Activated CD4-positive, alpha-beta T cell treated with anti-CD3 and anti-CD28 coated beads, Interleukin-2, amount 10 ng/mL, durations not matched to agents 24 days and 14 days (primary cell): ENCODE data around the gene FLRT1. TPM values are rescaled to one million over a fixed set of nuclear protein-coding genes. Genes with fewer than 3 reads are reported as not detected.

Experiments
- DNase-seq: peaks from one replicate; pipeline ENCODE4 v3.0.0; 2022
- H3K27ac Mint-ChIP-seq: one replicate; pipeline ENCODE4 v1.8.0; 2022; ENCODE audit warnings: mild to moderate bottlenecking, mixed read lengths
- H3K27me3 Mint-ChIP-seq: one replicate; pipeline ENCODE4 v1.8.0; 2022; ENCODE audit warnings: mixed read lengths
- H3K36me3 Mint-ChIP-seq: one replicate; pipeline ENCODE4 v1.8.0; 2022; ENCODE audit warnings: low read depth, mild to moderate bottlenecking, mixed read lengths
- H3K4me1 Mint-ChIP-seq: one replicate; pipeline ENCODE4 v1.8.0; 2021; ENCODE audit warnings: mixed read lengths
- H3K4me3 Mint-ChIP-seq: one replicate; pipeline ENCODE4 v1.8.0; 2022; ENCODE audit warnings: mild to moderate bottlenecking, moderate library complexity, mixed read lengths
- H3K9me3 Mint-ChIP-seq: one replicate; pipeline ENCODE4 v1.8.0; 2021; ENCODE audit warnings: mixed read lengths
- intact Hi-C: fragments of 100-400 bp; cut with micrococcal nuclease; formaldehyde crosslinking; loops from one replicate; pipeline ENCODE4 v1.15.1; 2023
- total RNA-seq: library from RNA; stranded (reverse); gene quantifications from 2 replicates; pipeline ENCODE4 v1.2.3, GENCODE V29; 2022

Gene FLRT1
- total RNA-seq, 1 donor from 2014 or later: not detected

- H3K27ac Mint-ChIP-seq: no peak overlapping the region
- peaks cover 25% of the 10 kb centered on the region for H3K27me3 Mint-ChIP-seq
- no peak for DNase-seq
- intact Hi-C loops: no loop called here
- peaks cover 14% of the 10 kb centered on the region for H3K9me3 Mint-ChIP-seq
- peaks cover 5% of the 10 kb centered on the region for H3K4me1 Mint-ChIP-seq
- H3K4me3 Mint-ChIP-seq: no peak overlapping the region
- H3K36me3 Mint-ChIP-seq: no peaks in the 10 kb centered on the region
Measured at GRCh38 chr11:64010783-64011182, 24.9 kb upstream of the FLRT1 start.

GRCh38 chr11:64011371-64011770 is 24.4 kb upstream of the FLRT1 start:
- DNase-seq: no peak
- peaks cover 5% of the 10 kb centered on the region for H3K4me1 Mint-ChIP-seq
- no peaks in the 10 kb centered on the region for H3K36me3 Mint-ChIP-seq
- peaks cover 14% of the 10 kb centered on the region for H3K9me3 Mint-ChIP-seq
- no peak overlapping the region for H3K27ac Mint-ChIP-seq
- intact Hi-C loops: no loop called here
- H3K27me3 Mint-ChIP-seq: peaks cover 22% of the 10 kb centered on the region
- no peak overlapping the region for H3K4me3 Mint-ChIP-seq

GRCh38 chr11:64013141-64013896 is 22.4 kb upstream of the FLRT1 start:
- no peak overlapping the region for H3K4me3 Mint-ChIP-seq
- H3K36me3 Mint-ChIP-seq: no peaks in the 10 kb centered on the region
- no peak overlapping the region for H3K27ac Mint-ChIP-seq
- no peak for DNase-seq
- no peaks in the 10 kb centered on the region for H3K4me1 Mint-ChIP-seq
- peaks cover 2% of the 10 kb centered on the region for H3K27me3 Mint-ChIP-seq
- intact Hi-C loops: no loop called here
- H3K9me3 Mint-ChIP-seq: peaks cover 14% of the 10 kb centered on the region

GRCh38 chr11:64014356-64014755 is 21.4 kb upstream of the FLRT1 start:
- Mint-ChIP-seq H3K27ac (no peak overlapping the region), H3K27me3 (no peaks in the 10 kb centered on the region), H3K9me3 (peaks cover 14% of the 10 kb centered on the region), H3K4me1 (no peaks in the 10 kb centered on the region), H3K4me3 (no peak overlapping the region), H3K36me3 (no peaks in the 10 kb centered on the region)
- no peak for DNase-seq
- intact Hi-C loops: no loop called here

GRCh38 chr11:64015510-64015909 is 20.2 kb upstream of the FLRT1 start:
- no peak overlapping the region for H3K4me3 Mint-ChIP-seq
- H3K4me1 Mint-ChIP-seq: no peaks in the 10 kb centered on the region
- H3K9me3 Mint-ChIP-seq: peaks cover 7% of the 10 kb centered on the region
- DNase-seq: no peak
- intact Hi-C loops: no loop called here
- no peaks in the 10 kb centered on the region for H3K36me3 Mint-ChIP-seq
- no peak overlapping the region for H3K27ac Mint-ChIP-seq
- H3K27me3 Mint-ChIP-seq: no peaks in the 10 kb centered on the region

GRCh38 chr11:64015935-64016845 is 19.5 kb upstream of the FLRT1 start:
- Mint-ChIP-seq H3K27ac (no peak overlapping the region), H3K9me3 (peaks cover under 1% of the 10 kb centered on the region), H3K4me3 (no peak overlapping the region)

GRCh38 chr11:64017945-64018224 is 17.8 kb upstream of the FLRT1 start:
- no peak for DNase-seq

More at GRCh38 chr11:64015935-64016845, 19.5 kb upstream of the FLRT1 start:
- intact Hi-C loops: no loop called here
- H3K4me1 Mint-ChIP-seq: no peaks in the 10 kb centered on the region
- no peaks in the 10 kb centered on the region for H3K27me3 Mint-ChIP-seq
- DNase-seq: no peak
- H3K36me3 Mint-ChIP-seq: no peaks in the 10 kb centered on the region

GRCh38 chr11:64018310-64018709 is 17.4 kb upstream of the FLRT1 start:
- Mint-ChIP-seq H3K27me3 (no peaks in the 10 kb centered on the region), H3K27ac (no peak overlapping the region), H3K36me3 (no peaks in the 10 kb centered on the region), H3K4me1 (no peaks in the 10 kb centered on the region), H3K9me3 (no peaks in the 10 kb centered on the region), H3K4me3 (no peak overlapping the region)
- DNase-seq: no peak
- intact Hi-C loops: no loop called here

More at GRCh38 chr11:64017945-64018224, 17.8 kb upstream of the FLRT1 start:
- Mint-ChIP-seq H3K9me3 (no peaks in the 10 kb centered on the region), H3K4me1 (no peaks in the 10 kb centered on the region), H3K4me3 (no peak overlapping the region), H3K36me3 (no peaks in the 10 kb centered on the region), H3K27me3 (no peaks in the 10 kb centered on the region), H3K27ac (no peak overlapping the region)
- intact Hi-C loops: no loop called here

GRCh38 chr11:64019106-64020037 is 16.4 kb upstream of the FLRT1 start:
- no peak overlapping the region for H3K4me3 Mint-ChIP-seq
- no peaks in the 10 kb centered on the region for H3K9me3 Mint-ChIP-seq
- intact Hi-C loops: no loop called here
- H3K4me1 Mint-ChIP-seq: no peaks in the 10 kb centered on the region
- H3K27ac Mint-ChIP-seq: no peak overlapping the region
- DNase-seq: no peak
- no peaks in the 10 kb centered on the region for H3K27me3 Mint-ChIP-seq
- no peaks in the 10 kb centered on the region for H3K36me3 Mint-ChIP-seq

- intact Hi-C loops: no loop called here
- no peaks in the 10 kb centered on the region for H3K27me3 Mint-ChIP-seq
- no peaks in the 10 kb centered on the region for H3K4me1 Mint-ChIP-seq
- H3K27ac Mint-ChIP-seq: no peak overlapping the region
- no peak for DNase-seq
- H3K36me3 Mint-ChIP-seq: no peaks in the 10 kb centered on the region
- no peaks in the 10 kb centered on the region for H3K9me3 Mint-ChIP-seq
- no peak overlapping the region for H3K4me3 Mint-ChIP-seq
Measured at GRCh38 chr11:64020976-64021756, 14.6 kb upstream of the FLRT1 start.

GRCh38 chr11:64021757-64022093 is 14.0 kb upstream of the FLRT1 start:
- no peak for DNase-seq
- Mint-ChIP-seq H3K27ac (no peak overlapping the region), H3K36me3 (no peaks in the 10 kb centered on the region), H3K27me3 (no peaks in the 10 kb centered on the region), H3K4me1 (no peaks in the 10 kb centered on the region), H3K9me3 (no peaks in the 10 kb centered on the region), H3K4me3 (no peak overlapping the region)
- intact Hi-C loops: no loop called here

GRCh38 chr11:64022125-64022784 is 13.5 kb upstream of the FLRT1 start:
- H3K27me3 Mint-ChIP-seq: peaks cover 4% of the 10 kb centered on the region
- intact Hi-C loops: no loop called here
- no peaks in the 10 kb centered on the region for H3K36me3 Mint-ChIP-seq
- H3K9me3 Mint-ChIP-seq: no peaks in the 10 kb centered on the region
- H3K27ac Mint-ChIP-seq: no peak overlapping the region
- H3K4me3 Mint-ChIP-seq: no peak overlapping the region
- no peaks in the 10 kb centered on the region for H3K4me1 Mint-ChIP-seq
- DNase-seq: no peak
